ENCODE data around the gene PLEK2.

- TF ChIP-seq POLR2A (IDR thresholded peaks at IDR 0.05): no peak
- no peak for TF ChIP-seq CTCF (IDR thresholded peaks at IDR 0.05 in 4 of 5, conservative IDR thresholded peaks at IDR 0.05 in 1 of 5)
These were observed 14.2 kb upstream of the PLEK2 start for GRCh38 chr14:67426161-67426560.
